ENCODE measurements around the gene TNPO1. TPM values are rescaled to one million over a fixed set of nuclear protein-coding genes. Genes with fewer than 3 reads are reported as not detected.

TNPO1 gene
- total and polyA plus RNA-seq, 2 of the 13 experiments (the other 11 are each of a cell fraction or from before 2014, with no cell fraction given), result 26.7 to 123 TPM

DNA sequence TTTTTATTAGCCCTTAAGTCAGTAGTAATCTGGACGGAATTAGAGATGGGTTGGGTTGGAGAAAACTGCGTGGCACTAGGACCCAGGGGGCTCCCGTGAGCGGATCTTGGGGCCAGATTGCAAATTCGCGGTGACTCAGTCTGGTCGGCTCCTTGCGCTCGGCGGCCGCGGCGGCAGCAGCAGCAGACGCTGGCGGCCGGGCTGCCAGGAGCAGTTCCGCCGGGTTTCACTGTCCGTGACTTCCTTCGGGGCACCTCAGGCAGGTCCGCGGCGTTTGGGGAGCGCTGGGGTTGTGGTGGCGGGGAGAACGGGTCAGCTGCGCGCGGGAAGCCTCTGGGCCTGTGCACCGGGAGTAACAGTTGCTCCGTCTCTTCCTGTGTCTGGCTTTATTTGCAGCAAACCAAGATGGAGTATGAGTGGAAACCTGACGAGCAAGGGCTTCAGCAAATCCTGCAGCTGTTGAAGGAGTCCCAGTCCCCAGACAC, 31.6 kb downstream of the TNPO1 start:
- no peak overlapping the region for H2AFZ ChIP-seq (ENCODE audit: low read length)
- CTCF ChIA-PET (ENCODE audit: low intra/inter-chr PET ratio, low total read pairs), result no interaction called here
- TF ChIP-seq ZNF564 (CRISPR knock-in tag; IDR thresholded peaks at IDR 0.05), result peak; percentile 86; the same call in 1 of the 2 replicates
- TF ChIP-seq ZNF33B (CRISPR knock-in tag; IDR thresholded peaks at IDR 0.05), result 0 out of 2 replicates have a peak, but pooled peaks have one; percentile 70
- peak; percentile 59 for TF ChIP-seq YEATS4 (CRISPR knock-in tag; IDR thresholded peaks at IDR 0.05; ENCODE audit: borderline replicate concordance)
- no peak for TF ChIP-seq ATRX (CRISPR knock-in tag; IDR thresholded peaks at IDR 0.05; ENCODE audit: borderline replicate concordance)
- no peak for TF ChIP-seq ZNF839 (CRISPR knock-in tag; IDR thresholded peaks at IDR 0.05; ENCODE audit: borderline replicate concordance)
- TF ChIP-seq, protein P1, sequence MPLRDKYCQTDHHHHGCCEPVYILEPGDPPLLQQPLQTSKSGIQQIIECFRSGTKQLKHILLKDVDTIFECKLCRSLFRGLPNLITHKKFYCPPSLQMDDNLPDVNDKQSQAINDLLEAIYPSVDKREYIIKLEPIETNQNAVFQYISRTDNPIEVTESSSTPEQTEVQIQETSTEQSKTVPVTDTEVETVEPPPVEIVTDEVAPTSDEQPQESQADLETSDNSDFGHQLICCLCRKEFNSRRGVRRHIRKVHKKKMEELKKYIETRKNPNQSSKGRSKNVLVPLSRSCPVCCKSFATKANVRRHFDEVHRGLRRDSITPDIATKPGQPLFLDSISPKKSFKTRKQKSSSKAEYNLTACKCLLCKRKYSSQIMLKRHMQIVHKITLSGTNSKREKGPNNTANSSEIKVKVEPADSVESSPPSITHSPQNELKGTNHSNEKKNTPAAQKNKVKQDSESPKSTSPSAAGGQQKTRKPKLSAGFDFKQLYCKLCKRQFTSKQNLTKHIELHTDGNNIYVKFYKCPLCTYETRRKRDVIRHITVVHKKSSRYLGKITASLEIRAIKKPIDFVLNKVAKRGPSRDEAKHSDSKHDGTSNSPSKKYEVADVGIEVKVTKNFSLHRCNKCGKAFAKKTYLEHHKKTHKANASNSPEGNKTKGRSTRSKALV (CRISPR knock-in tag; IDR thresholded peaks at IDR 0.05), result no peak
- TF ChIP-seq ELF4 (CRISPR knock-in tag; IDR thresholded peaks at IDR 0.05; ENCODE audit: borderline replicate concordance), result no peak
- TF ChIP-seq CBX2 (IDR thresholded peaks at IDR 0.05; ENCODE audit: low read depth, low read length), result no peak
- TF ChIP-seq CBX2 (CRISPR knock-in tag; IDR thresholded peaks at IDR 0.05; ENCODE audit: low read depth), result no peak
- TF ChIP-seq TEAD2 (CRISPR knock-in tag; IDR thresholded peaks at IDR 0.05), result no peak
- TF ChIP-seq ZNF451 (CRISPR knock-in tag; IDR thresholded peaks at IDR 0.05), result no peak
- TF ChIP-seq ETV6 (CRISPR knock-in tag; conservative IDR thresholded peaks at IDR 0.05), result no peak; the same call in 1 of the 2 replicates
- TF ChIP-seq, protein P2, sequence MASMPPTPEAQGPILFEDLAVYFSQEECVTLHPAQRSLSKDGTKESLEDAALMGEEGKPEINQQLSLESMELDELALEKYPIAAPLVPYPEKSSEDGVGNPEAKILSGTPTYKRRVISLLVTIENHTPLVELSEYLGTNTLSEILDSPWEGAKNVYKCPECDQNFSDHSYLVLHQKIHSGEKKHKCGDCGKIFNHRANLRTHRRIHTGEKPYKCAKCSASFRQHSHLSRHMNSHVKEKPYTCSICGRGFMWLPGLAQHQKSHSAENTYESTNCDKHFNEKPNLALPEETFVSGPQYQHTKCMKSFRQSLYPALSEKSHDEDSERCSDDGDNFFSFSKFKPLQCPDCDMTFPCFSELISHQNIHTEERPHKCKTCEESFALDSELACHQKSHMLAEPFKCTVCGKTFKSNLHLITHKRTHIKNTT (CRISPR knock-in tag; IDR thresholded peaks at IDR 0.05), result no peak
- TF ChIP-seq CBX5 (CRISPR knock-in tag; IDR thresholded peaks at IDR 0.05; ENCODE audit: borderline replicate concordance), result peak; percentile 65; the same call in 1 of the 2 replicates
- no peak for TF ChIP-seq KDM1A (CRISPR knock-in tag; IDR thresholded peaks at IDR 0.05)
- peak; percentile 59; the same call in 1 of the 2 replicates for TF ChIP-seq ARHGAP35 (CRISPR knock-in tag; IDR thresholded peaks at IDR 0.05; ENCODE audit: borderline replicate concordance)
- TF ChIP-seq TEAD3 (CRISPR knock-in tag; optimal IDR thresholded peaks at IDR 0.05; ENCODE audit: borderline replicate concordance), result peak; percentile 61
- TF ChIP-seq ZNF44 (CRISPR knock-in tag; IDR thresholded peaks at IDR 0.05), result peak; percentile 58; the same call in 1 of the 2 replicates
- TF ChIP-seq, protein P3, sequence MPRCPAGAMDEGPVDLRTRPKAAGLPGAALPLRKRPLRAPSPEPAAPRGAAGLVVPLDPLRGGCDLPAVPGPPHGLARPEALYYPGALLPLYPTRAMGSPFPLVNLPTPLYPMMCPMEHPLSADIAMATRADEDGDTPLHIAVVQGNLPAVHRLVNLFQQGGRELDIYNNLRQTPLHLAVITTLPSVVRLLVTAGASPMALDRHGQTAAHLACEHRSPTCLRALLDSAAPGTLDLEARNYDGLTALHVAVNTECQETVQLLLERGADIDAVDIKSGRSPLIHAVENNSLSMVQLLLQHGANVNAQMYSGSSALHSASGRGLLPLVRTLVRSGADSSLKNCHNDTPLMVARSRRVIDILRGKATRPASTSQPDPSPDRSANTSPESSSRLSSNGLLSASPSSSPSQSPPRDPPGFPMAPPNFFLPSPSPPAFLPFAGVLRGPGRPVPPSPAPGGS (CRISPR knock-in tag; IDR thresholded peaks at IDR 0.05), result no peak
- no peak for TF ChIP-seq ZNF616 (CRISPR knock-in tag; IDR thresholded peaks at IDR 0.05; ENCODE audit: low read depth)
- TF ChIP-seq PITX1 (CRISPR knock-in tag; IDR thresholded peaks at IDR 0.05), result peak; percentile 76

More for the DNA sequence above, 31.6 kb downstream of the TNPO1 start:
- Histone ChIP-seq H4K20me1 (ENCODE audit: insufficient read depth, low read length) (peaks cover 36% of the 10 kb centered on the region), H3K27me3 (ENCODE audit: control insufficient read depth in 1 of 2, insufficient read depth in 2 of 2, low read length in 2 of 2) (no peaks in the 10 kb centered on the region; a peak in 1 of 5 replicates), H3K36me3 (replicated peaks in 1 of 2; ENCODE audit: control insufficient read depth in 1 of 2, insufficient read depth in 2 of 2, low read length in 2 of 2) (peaks cover under 1 to 8% of the 10 kb centered on the region in 2 experiments; a peak in 3 of 5 replicates), H3K4me1 (ENCODE audit: insufficient read depth, low read length) (peaks cover 38% of the 10 kb centered on the region), H3K4me3 (replicated peaks in 1 of 3; ENCODE audit: insufficient read depth in 1 of 3, low read depth in 2 of 3, low read length in 3 of 3) (peak overlapping the region; percentile 84 to 99 (median 93)), H3K4me2 (ENCODE audit: low read depth, low read length) (peak overlapping the region; percentile 84), H3K27ac (ENCODE audit: extremely low read length, insufficient read depth, low read length) (peak overlapping the region; percentile 96), H3K9me3 (ENCODE audit: low read length) (no peaks in the 10 kb centered on the region), H3K79me2 (ENCODE audit: insufficient read depth, low read length) (peaks cover 53% of the 10 kb centered on the region), H3K9ac (ENCODE audit: insufficient read depth, low read depth, low read length) (peak overlapping the region; percentile 94)
- WGBS (ENCODE audit: low lambda C conversion rate), result under 1% methylated on average over 17 of the region's 32 CpGs
- DNase-seq (ENCODE audit: low spot score) (peak; percentile 73), FAIRE-seq (no peak), ATAC-seq (peak; percentile 93)
- POLR2A ChIA-PET, result interaction anchor here (1.1 to 1.5 kb wide), 6 partner anchors 10 to 528 kb away, joined by 3 to 6 read pairs (median 4); partner anchors contain the start of genes MRPS27 and PTCD2
- BruUV-seq (replicated peaks), result TSS peak; percentile 81
- in situ Hi-C loops (cut with HindIII; ENCODE audit: extremely low pct_ligation_motif_present, low pct_unique_long_range_greater_than_20kb) (no loop called here), intact Hi-C loops (cut with micrococcal nuclease; ENCODE audit: unreplicated experiment) (loop anchor here (1.0 kb wide), 2 partner anchors 29 to 237 kb away; no protein-coding TSS in a partner anchor)
